Measurements from ENCODE around the gene KRTAP9-6. TPM values are rescaled to one million over a fixed set of nuclear protein-coding genes. Genes with fewer than 3 reads are reported as not detected.

Gene KRTAP9-6
- total and polyA plus RNA-seq, 2 donors (not counting 3 experiments of a cell fraction or from before 2014, with no cell fraction given), result not detected

DNA sequence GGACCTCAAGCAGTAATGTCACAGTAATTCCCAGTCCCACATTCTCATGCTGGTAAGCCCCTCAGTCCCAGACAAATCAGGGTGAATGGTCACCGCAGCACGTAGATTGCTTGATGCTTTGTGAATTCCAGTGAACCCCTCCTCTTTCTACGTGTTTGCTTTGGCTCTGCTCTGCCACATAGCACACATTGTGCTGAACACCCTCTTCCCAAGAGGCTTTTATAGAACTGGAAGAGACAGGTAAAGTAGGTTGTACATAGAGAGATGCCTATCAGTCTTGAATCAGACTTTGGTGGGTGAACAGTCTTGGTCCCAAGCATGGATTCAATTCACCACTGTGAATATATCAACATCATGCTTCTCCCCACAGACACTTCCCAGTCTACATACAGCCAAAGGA is 579 bp upstream of the KRTAP9-6 start:
- POLR2A ChIA-PET, result no interaction called here
- no peaks in the 10 kb centered on the region for H3K9me1 ChIP-seq (replicated peaks; ENCODE audit: control insufficient read depth, extremely low read depth, insufficient read depth, low read length)
- H3K27ac ChIP-seq (ENCODE audit: insufficient read depth, low read depth, low read length), result no peak overlapping the region
- no peaks in the 10 kb centered on the region for H3K36me3 ChIP-seq (ENCODE audit: control insufficient read depth in 2 of 2, extremely low read depth in 1 of 2, insufficient read depth in 2 of 2, low read length in 2 of 2)
- no TSS peak for BruUV-seq (replicated peaks)
- TF ChIP-seq POLR2A (IDR thresholded peaks at IDR 0.05; ENCODE audit: low read depth, low read length), result no peak
- no peak for TF ChIP-seq FOS (IDR thresholded peaks at IDR 0.05; ENCODE audit: borderline replicate concordance, insufficient read depth, low read length)
- no peak for TF ChIP-seq JUN (IDR thresholded peaks at IDR 0.05; ENCODE audit: borderline replicate concordance, insufficient read depth, insufficient read length, low read depth)
- TF ChIP-seq GATA2 (IDR thresholded peaks at IDR 0.05; ENCODE audit: insufficient read depth, insufficient read length, low read depth, low read length), result no peak
- TF ChIP-seq POLR2AphosphoS5 (IDR thresholded peaks at IDR 0.05; ENCODE audit: insufficient read depth, low read depth, low read length), result no peak
- TF ChIP-seq, protein P1, sequence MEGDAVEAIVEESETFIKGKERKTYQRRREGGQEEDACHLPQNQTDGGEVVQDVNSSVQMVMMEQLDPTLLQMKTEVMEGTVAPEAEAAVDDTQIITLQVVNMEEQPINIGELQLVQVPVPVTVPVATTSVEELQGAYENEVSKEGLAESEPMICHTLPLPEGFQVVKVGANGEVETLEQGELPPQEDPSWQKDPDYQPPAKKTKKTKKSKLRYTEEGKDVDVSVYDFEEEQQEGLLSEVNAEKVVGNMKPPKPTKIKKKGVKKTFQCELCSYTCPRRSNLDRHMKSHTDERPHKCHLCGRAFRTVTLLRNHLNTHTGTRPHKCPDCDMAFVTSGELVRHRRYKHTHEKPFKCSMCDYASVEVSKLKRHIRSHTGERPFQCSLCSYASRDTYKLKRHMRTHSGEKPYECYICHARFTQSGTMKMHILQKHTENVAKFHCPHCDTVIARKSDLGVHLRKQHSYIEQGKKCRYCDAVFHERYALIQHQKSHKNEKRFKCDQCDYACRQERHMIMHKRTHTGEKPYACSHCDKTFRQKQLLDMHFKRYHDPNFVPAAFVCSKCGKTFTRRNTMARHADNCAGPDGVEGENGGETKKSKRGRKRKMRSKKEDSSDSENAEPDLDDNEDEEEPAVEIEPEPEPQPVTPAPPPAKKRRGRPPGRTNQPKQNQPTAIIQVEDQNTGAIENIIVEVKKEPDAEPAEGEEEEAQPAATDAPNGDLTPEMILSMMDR (IDR thresholded peaks at IDR 0.05; ENCODE audit: extremely low read depth in 1 of 2, insufficient read depth in 1 of 2, low read depth in 1 of 2, low read length in 2 of 2), result no peak
- no peak for TF ChIP-seq EZH2 (IDR thresholded peaks at IDR 0.05; ENCODE audit: borderline replicate concordance, low read depth, low read length, severe bottlenecking)
- no peak for TF ChIP-seq MYC (IDR thresholded peaks at IDR 0.05; ENCODE audit: low read depth, low read length)
- TF ChIP-seq, protein P2, sequence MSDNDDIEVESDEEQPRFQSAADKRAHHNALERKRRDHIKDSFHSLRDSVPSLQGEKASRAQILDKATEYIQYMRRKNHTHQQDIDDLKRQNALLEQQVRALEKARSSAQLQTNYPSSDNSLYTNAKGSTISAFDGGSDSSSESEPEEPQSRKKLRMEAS (IDR thresholded peaks at IDR 0.05; ENCODE audit: insufficient read depth, insufficient read length), result no peak
- H3K4me1 ChIP-seq (ENCODE audit: control insufficient read depth, extremely low read depth, insufficient read depth, low read length), result no peaks in the 10 kb centered on the region
- dilution Hi-C loops (cut with MboI; ENCODE audit: extremely low pct_ligation_motif_present, low sequenced_read_pairs), result no loop called here
- no peaks in the 10 kb centered on the region for H3K27me3 ChIP-seq (ENCODE audit: control insufficient read depth in 2 of 2, insufficient read depth in 2 of 2, low read length in 2 of 2)
- no peak overlapping the region for H3K4me2 ChIP-seq (ENCODE audit: insufficient read depth, low read length)
- no peaks in the 10 kb centered on the region for H4K20me1 ChIP-seq (replicated peaks; ENCODE audit: control insufficient read depth, extremely low read depth, insufficient read depth, low read length)
- CTCF ChIA-PET, result interaction anchor here (1.5 kb wide), 1 partner anchor 12 kb away, joined by 6 read pairs; no protein-coding TSS in a partner anchor
- DNase-seq (ENCODE audit: low read depth, low spot score), result peak; percentile 0
- no peak overlapping the region for H3K9ac ChIP-seq (replicated peaks; ENCODE audit: extremely low read depth, insufficient read depth, low read length)
- H3K9me3 ChIP-seq (replicated peaks; ENCODE audit: control insufficient read depth, insufficient read depth, low read length), result no peaks in the 10 kb centered on the region
- H3K4me3 ChIP-seq (replicated peaks in 1 of 3; ENCODE audit: insufficient read depth in 1 of 3, low read depth in 1 of 3, low read length in 3 of 3), result no peak overlapping the region
- intact Hi-C loops (cut with micrococcal nuclease), result no loop called here
- H3K79me2 ChIP-seq (ENCODE audit: control insufficient read depth, insufficient read depth, low read length), result no peaks in the 10 kb centered on the region
- no peak overlapping the region for H2AFZ ChIP-seq (ENCODE audit: low read depth, low read length)
- no peak for FAIRE-seq

All from endothelial cell of umbilical vein (primary cell).